Lower lobe of right lung (tissue), 2 donors: ENCODE data around the gene ARMC5. TPM values are rescaled to one million over a fixed set of nuclear protein-coding genes. Genes with fewer than 3 reads are reported as not detected.

Experiments used
- ATAC-seq, 2 donors: fragments of 200-7000 bp; cut with Tn5 transposase; one replicate each; pipeline ENCODE4 v1.9.1; 2020 to 2022; ENCODE audit warnings: mild to moderate bottlenecking in 2 of 2, moderate library complexity in 2 of 2
- DNase-seq: peaks from one replicate; pipeline ENCODE4 v3.0.0-alpha.2; 2020
- H3K27ac ChIP-seq: fragments of 200-600 bp; one replicate; pipeline ENCODE4 v1.8.0; 2022
- H3K27me3 ChIP-seq: fragments of 200-600 bp; one replicate; pipeline ENCODE4 v1.8.0; 2022; ENCODE audit warnings: low read depth
- H3K36me3 ChIP-seq: fragments of 200-600 bp; one replicate; pipeline ENCODE4 v1.8.0; 2022; ENCODE audit warnings: mild to moderate bottlenecking
- H3K4me1 ChIP-seq: fragments of 200-600 bp; one replicate; pipeline ENCODE4 v1.8.0; 2022
- H3K4me3 ChIP-seq: fragments of 200-600 bp; one replicate; pipeline ENCODE4 v1.8.0; 2022; ENCODE audit warnings: mild to moderate bottlenecking
- H3K9me3 ChIP-seq: fragments of 200-600 bp; one replicate; pipeline ENCODE4 v1.8.0; 2022
- intact Hi-C: fragments of 100-400 bp; cut with DNase I; formaldehyde crosslinking; loops from one replicate; pipeline ENCODE4 v1.11.0; 2022
- long read RNA-seq: library from polyadenylated mRNA; unstranded; transcript quantifications from one replicate; pipeline ENCODE4 v2.0.0, GENCODE V29; 2021
- total RNA-seq: library from RNA; stranded (reverse); fragmentation: NEBNext Ultra II Directional; extraction: Animal tissue kit (Norgen Biotek cat#: 25700); gene quantifications from one replicate; pipeline ENCODE4 v1.2.1, GENCODE V29; 2021
- TF ChIP-seq, protein P1 (sequence below): fragments of 200-600 bp; IDR thresholded peaks from one replicate; pipeline ENCODE4 v1.8.0; 2022; ENCODE audit warnings: antibody characterized with exemption, mild to moderate bottlenecking
- donor health status: DM: no; HTN: yes; CAD: no; lungs with severe emphysema.

ARMC5 gene, protein sequence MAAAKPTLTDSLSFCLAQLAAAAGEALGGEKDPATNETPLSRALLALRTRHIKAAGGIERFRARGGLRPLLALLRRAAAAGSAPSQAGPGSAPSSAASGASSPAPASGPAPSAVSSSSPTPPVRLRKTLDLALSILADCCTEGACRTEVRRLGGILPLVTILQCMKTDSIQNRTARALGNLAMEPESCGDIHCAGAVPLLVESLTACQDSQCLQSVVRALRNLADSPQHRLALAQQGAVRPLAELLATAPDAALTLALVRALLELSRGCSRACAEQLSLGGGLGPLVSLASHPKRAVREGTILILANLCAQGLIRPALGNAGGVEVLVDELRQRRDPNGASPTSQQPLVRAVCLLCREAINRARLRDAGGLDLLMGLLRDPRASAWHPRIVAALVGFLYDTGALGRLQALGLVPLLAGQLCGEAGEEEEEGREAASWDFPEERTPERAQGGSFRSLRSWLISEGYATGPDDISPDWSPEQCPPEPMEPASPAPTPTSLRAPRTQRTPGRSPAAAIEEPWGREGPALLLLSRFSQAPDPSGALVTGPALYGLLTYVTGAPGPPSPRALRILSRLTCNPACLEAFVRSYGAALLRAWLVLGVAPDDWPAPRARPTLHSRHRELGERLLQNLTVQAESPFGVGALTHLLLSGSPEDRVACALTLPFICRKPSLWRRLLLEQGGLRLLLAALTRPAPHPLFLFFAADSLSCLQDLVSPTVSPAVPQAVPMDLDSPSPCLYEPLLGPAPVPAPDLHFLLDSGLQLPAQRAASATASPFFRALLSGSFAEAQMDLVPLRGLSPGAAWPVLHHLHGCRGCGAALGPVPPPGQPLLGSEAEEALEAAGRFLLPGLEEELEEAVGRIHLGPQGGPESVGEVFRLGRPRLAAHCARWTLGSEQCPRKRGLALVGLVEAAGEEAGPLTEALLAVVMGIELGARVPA
- 9.6 TPM for total RNA-seq
- long read RNA-seq, full-length matches to known transcripts = 12 of 24 reads
- long read RNA-seq, partial matches to known transcripts = 6 of 24 reads
- long read RNA-seq, other reads (novel, unspliced or antisense) = 6 of 24 reads

DNA sequence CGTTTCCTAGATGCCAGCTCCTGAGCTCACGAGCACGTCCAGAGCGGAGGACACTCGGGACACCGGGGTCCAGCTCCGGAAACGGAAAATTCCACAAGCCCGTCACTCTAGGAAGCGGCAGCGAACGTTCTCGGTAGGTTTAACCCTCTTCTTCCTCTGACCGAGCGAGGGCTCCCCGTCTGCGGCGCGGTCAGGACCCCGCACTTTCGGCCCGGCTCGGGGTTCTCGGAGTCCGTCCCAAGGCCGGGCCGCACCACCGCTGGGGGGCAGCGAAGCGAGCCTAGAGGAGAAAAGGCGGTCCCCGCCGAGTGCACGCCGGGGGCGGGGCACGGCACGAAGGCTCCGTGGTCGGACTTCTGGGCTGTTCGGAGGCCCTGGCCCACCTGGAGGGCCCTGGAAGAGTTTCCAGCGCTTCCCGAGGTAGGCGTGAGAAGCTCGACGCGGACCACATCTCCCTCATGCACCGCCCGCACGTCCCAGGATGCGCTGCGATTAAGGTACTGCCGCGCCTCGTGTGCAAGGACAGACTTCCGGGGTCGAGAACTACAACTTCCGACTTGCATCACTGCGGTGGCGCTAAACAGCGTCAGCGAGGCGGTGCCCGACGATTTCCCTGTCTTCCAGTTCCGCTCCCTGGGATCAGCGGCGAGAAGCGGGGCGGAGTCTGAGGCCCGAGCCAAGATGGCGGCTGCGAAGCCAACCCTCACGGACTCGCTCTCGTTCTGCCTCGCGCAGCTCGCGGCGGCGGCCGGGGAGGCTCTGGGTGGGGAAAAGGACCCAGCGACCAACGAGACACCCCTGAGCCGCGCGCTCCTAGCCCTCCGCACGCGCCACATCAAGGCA is at the start of gene ARMC5:
Gene ARMC5 (plus strand): TSS at position 658 of the 843 bp plus-strand sequence. CDS start 24 bp downstream, at position 682.
- intact Hi-C loops = no loop called here
- Histone ChIP-seq H3K4me1 (peaks cover 52% of the 10 kb centered on the region), H3K36me3 (peaks cover 31% of the 10 kb centered on the region), H3K4me3 (peak within 1 kb of the TSS; percentile 76), H3K27me3 (no peaks in the 10 kb centered on the region), H3K27ac (peak within 1 kb of the TSS; percentile 99), H3K9me3 (no peaks in the 10 kb centered on the region)
- TF ChIP-seq, protein P1, sequence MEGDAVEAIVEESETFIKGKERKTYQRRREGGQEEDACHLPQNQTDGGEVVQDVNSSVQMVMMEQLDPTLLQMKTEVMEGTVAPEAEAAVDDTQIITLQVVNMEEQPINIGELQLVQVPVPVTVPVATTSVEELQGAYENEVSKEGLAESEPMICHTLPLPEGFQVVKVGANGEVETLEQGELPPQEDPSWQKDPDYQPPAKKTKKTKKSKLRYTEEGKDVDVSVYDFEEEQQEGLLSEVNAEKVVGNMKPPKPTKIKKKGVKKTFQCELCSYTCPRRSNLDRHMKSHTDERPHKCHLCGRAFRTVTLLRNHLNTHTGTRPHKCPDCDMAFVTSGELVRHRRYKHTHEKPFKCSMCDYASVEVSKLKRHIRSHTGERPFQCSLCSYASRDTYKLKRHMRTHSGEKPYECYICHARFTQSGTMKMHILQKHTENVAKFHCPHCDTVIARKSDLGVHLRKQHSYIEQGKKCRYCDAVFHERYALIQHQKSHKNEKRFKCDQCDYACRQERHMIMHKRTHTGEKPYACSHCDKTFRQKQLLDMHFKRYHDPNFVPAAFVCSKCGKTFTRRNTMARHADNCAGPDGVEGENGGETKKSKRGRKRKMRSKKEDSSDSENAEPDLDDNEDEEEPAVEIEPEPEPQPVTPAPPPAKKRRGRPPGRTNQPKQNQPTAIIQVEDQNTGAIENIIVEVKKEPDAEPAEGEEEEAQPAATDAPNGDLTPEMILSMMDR = peak; percentile 73
- ATAC-seq (peak; percentile 91 to 93), DNase-seq (peak; percentile 99)

DNA sequence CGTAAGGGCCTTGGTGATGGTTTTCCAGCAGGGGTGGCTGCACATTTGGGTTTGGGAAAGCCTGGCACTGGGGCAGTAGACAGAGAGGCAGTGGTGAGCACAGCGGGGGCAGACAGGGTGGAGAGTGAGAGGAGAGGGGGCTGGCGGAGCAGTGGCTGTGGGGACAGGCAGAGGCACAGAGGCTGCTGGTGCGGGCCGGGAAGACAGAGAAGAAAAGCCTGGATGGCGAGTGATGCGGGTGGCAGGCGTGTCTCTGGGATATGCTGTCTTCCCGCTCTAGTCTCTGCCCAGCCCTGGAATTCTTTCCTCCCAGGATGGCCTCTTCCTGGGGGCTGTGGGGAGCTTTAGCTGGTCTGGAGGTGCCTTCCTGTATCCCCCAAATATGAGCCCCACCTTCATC is 49.2 kb upstream of the ARMC5 start:
- no peaks in the 10 kb centered on the region for H3K27me3 ChIP-seq
- TF ChIP-seq, protein P1 = no peak
- H3K9me3 ChIP-seq = no peaks in the 10 kb centered on the region
- DNase-seq = no peak
- no peak for ATAC-seq
- H3K4me3 ChIP-seq = no peak overlapping the region
- no peak overlapping the region for H3K27ac ChIP-seq
- no peaks in the 10 kb centered on the region for H3K36me3 ChIP-seq
- no peaks in the 10 kb centered on the region for H3K4me1 ChIP-seq
- intact Hi-C loops = no loop called here

DNA sequence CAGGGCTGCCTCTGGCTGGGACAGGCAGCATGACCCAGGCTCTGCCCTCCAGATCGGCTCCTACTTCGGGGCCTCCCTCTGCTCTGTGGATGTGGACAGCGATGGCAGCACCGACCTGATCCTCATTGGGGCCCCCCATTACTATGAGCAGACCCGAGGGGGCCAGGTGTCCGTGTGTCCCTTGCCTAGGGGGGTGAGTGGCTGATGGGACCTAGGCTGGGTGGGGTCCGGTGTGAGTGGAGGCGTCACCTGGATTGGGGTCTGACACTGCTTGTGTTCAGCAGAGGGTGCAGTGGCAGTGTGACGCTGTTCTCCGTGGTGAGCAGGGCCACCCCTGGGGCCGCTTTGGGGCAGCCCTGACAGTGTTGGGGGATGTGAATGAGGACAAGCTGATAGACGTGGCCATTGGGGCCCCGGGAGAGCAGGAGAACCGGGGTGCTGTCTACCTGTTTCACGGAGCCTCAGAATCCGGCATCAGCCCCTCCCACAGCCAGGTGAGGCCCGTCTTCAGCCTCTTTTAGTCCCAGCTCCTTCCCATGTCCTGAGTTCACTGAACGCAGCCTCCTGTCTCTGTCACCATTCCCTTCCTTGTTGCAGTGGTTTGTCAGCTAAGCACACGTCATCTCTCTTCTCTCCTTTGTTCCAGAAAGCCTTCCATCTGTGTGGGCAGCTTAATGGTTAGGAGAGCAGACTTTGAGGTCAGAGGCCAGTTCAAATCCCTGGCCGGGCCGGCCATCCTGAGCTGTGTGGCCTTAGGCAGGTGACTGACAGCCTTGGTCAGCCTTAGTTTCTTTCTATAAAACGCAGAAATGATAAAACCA is 48.1 kb upstream of the ARMC5 start:
- Histone ChIP-seq H3K27me3 (no peaks in the 10 kb centered on the region), H3K36me3 (no peaks in the 10 kb centered on the region), H3K4me3 (no peak overlapping the region), H3K27ac (no peak overlapping the region), H3K9me3 (no peaks in the 10 kb centered on the region), H3K4me1 (no peaks in the 10 kb centered on the region)
- no peak for DNase-seq
- TF ChIP-seq, protein P1 = no peak
- intact Hi-C loops = no loop called here
- ATAC-seq = no peak

DNA sequence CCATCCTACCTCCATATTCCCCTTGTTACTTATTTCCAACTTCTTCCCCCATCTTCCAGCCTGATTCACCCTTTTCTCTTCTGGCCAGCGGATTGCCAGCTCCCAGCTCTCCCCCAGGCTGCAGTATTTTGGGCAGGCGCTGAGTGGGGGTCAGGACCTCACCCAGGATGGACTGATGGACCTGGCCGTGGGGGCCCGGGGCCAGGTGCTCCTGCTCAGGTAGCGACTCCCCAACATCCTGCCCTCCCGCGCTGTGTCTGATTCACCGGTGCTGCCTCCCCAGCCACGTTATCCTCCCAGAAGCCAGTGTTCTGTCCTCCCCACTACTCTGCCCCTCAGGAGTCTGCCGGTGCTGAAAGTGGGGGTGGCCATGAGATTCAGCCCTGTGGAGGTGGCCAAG is 46.6 kb upstream of the ARMC5 start:
- Histone ChIP-seq H3K27me3 (no peaks in the 10 kb centered on the region), H3K4me3 (no peak overlapping the region), H3K36me3 (no peaks in the 10 kb centered on the region), H3K27ac (no peak overlapping the region), H3K4me1 (no peaks in the 10 kb centered on the region), H3K9me3 (no peaks in the 10 kb centered on the region)
- ATAC-seq = no peak
- TF ChIP-seq, protein P1 = no peak
- no peak for DNase-seq
- intact Hi-C loops = no loop called here
